ENCODE data around the gene MAPRE3.

MAPRE3 gene

GRCh38 chr2:27003857-27004256 lies 33.4 kb downstream of the MAPRE3 start:
- Histone ChIP-seq H3K27ac (no peak overlapping the region), H3K36me3 (no peaks in the 10 kb centered on the region), H3K27me3 (ENCODE audit: insufficient read depth, low read depth, severe bottlenecking) (no peaks in the 10 kb centered on the region), H3K9me3 (ENCODE audit: severe bottlenecking) (peaks cover 5% of the 10 kb centered on the region), H3K4me3 (ENCODE audit: low read depth, low read length) (no peak overlapping the region)
- no peak for TF ChIP-seq CTCF (IDR thresholded peaks at IDR 0.05; ENCODE audit: low read depth, low read length)
- no peak for DNase-seq

- H3K27me3 ChIP-seq (ENCODE audit: insufficient read depth, low read depth, severe bottlenecking), result no peaks in the 10 kb centered on the region
- no peak for TF ChIP-seq CTCF (IDR thresholded peaks at IDR 0.05; ENCODE audit: low read depth, low read length)
- H3K9me3 ChIP-seq (ENCODE audit: severe bottlenecking), result peaks cover 5% of the 10 kb centered on the region
- no peaks in the 10 kb centered on the region for H3K36me3 ChIP-seq
- no peak overlapping the region for H3K4me3 ChIP-seq (ENCODE audit: low read depth, low read length)
- no peak overlapping the region for H3K27ac ChIP-seq
- no peak for DNase-seq
Observed at GRCh38 chr2:27006602-27007415, 36.4 kb downstream of the MAPRE3 start.

- no peaks in the 10 kb centered on the region for H3K36me3 ChIP-seq
- no peaks in the 10 kb centered on the region for H3K27me3 ChIP-seq (ENCODE audit: insufficient read depth, low read depth, severe bottlenecking)
- H3K4me3 ChIP-seq (ENCODE audit: low read depth, low read length), result no peak overlapping the region
- no peak for TF ChIP-seq CTCF (IDR thresholded peaks at IDR 0.05; ENCODE audit: low read depth, low read length)
- no peak overlapping the region for H3K27ac ChIP-seq
- DNase-seq, result no peak
- peaks cover 5% of the 10 kb centered on the region for H3K9me3 ChIP-seq (ENCODE audit: severe bottlenecking)
Observed at GRCh38 chr2:27007416-27008374, 37.3 kb downstream of the MAPRE3 start.

GRCh38 chr2:27008678-27009077 lies 38.2 kb downstream of the MAPRE3 start:
- TF ChIP-seq CTCF (IDR thresholded peaks at IDR 0.05; ENCODE audit: low read depth, low read length), result no peak
- no peak overlapping the region for H3K27ac ChIP-seq
- H3K27me3 ChIP-seq (ENCODE audit: insufficient read depth, low read depth, severe bottlenecking), result no peaks in the 10 kb centered on the region
- peaks cover 5% of the 10 kb centered on the region for H3K9me3 ChIP-seq (ENCODE audit: severe bottlenecking)
- no peaks in the 10 kb centered on the region for H3K36me3 ChIP-seq
- H3K4me3 ChIP-seq (ENCODE audit: low read depth, low read length), result no peak overlapping the region
- DNase-seq, result no peak

- Histone ChIP-seq H3K9me3 (ENCODE audit: severe bottlenecking) (peaks cover 5% of the 10 kb centered on the region), H3K27ac (no peak overlapping the region), H3K4me3 (ENCODE audit: low read depth, low read length) (no peak overlapping the region), H3K27me3 (ENCODE audit: insufficient read depth, low read depth, severe bottlenecking) (no peaks in the 10 kb centered on the region), H3K36me3 (no peaks in the 10 kb centered on the region)
- TF ChIP-seq CTCF (IDR thresholded peaks at IDR 0.05; ENCODE audit: low read depth, low read length), result no peak
- no peak for DNase-seq
Observed at GRCh38 chr2:27009083-27009482, 38.6 kb downstream of the MAPRE3 start.
